Liver (tissue), 9 donors: Measurements from ENCODE around the gene PPP2R3B. TPM values are rescaled to one million over a fixed set of nuclear protein-coding genes. Genes with fewer than 3 reads are reported as not detected.

ENCODE experiments used
- DNase-seq: peaks from one replicate; pipeline ENCODE4 v3.0.0-alpha.2; 2017; ENCODE audit warnings: low spot score
- H3K27ac ChIP-seq, 2 donors: one replicate each; pipeline ENCODE4 v1.7.0; 2013; ENCODE audit warnings: inconsistent platforms in 2 of 2, low read length in 2 of 2, control low read depth in 1 of 2, low read depth in 1 of 2, mild to moderate bottlenecking in 1 of 2
- H3K27me3 ChIP-seq, 4 donors: one replicate each; pipeline versions ENCODE4 v1.6.1 to v1.7.0; 2013; ENCODE audit warnings: low read length in 3 of 4, inconsistent platforms in 1 of 4, mild to moderate bottlenecking in 1 of 4, moderate library complexity in 1 of 4; ENCODE audit not compliant: control insufficient read depth in 4 of 4, insufficient read depth in 4 of 4
- H3K36me3 ChIP-seq, 4 donors: one replicate each; pipeline versions ENCODE4 v1.6.1 to v1.7.0; 2013; ENCODE audit warnings: low read length in 3 of 4, mild to moderate bottlenecking in 3 of 4, low read depth in 1 of 4, moderate library complexity in 1 of 4; ENCODE audit not compliant: control insufficient read depth in 4 of 4, insufficient read depth in 3 of 4
- H3K4me1 ChIP-seq, 4 donors: one replicate each; pipeline versions ENCODE4 v1.6.1 to v1.7.0; 2013; ENCODE audit warnings: low read length in 3 of 4, mild to moderate bottlenecking in 3 of 4, moderate library complexity in 1 of 4; ENCODE audit not compliant: control insufficient read depth in 4 of 4, insufficient read depth in 4 of 4
- H3K4me3 ChIP-seq, 3 donors: one replicate each; pipeline versions ENCODE4 v1.6.1 to v1.7.0; 2013; ENCODE audit warnings: low read length in 3 of 3, control low read depth in 1 of 3, low read depth in 1 of 3, mild to moderate bottlenecking in 1 of 3
- H3K9ac ChIP-seq, 2 donors: one replicate each; pipeline ENCODE4 v1.7.0; 2013; ENCODE audit warnings: low read length in 2 of 2, mild to moderate bottlenecking in 2 of 2, moderate library complexity in 2 of 2, control low read depth in 1 of 2, low read depth in 1 of 2
- H3K9me3 ChIP-seq, 4 donors: one replicate each; pipeline versions ENCODE4 v1.6.1 to v1.7.0; 2013; ENCODE audit warnings: low read length in 3 of 4; ENCODE audit not compliant: control insufficient read depth in 4 of 4
- CTCF ChIP-seq: fragments of 150-350 bp; IDR thresholded peaks from 2 replicates; pipeline ENCODE4 v1.5.1; 2017; ENCODE audit warnings: improper control_type of control experiment, low read depth, low read length; ENCODE audit not compliant: missing input control
- EGR1 ChIP-seq, 2 donors: IDR thresholded peaks; 2 replicates each; pipeline ENCODE4 v1.6.1; 2016 to 2018; ENCODE audit warnings: antibody characterized with exemption in 2 of 2, low read depth in 2 of 2
- FOXA1 ChIP-seq: IDR thresholded peaks from 2 replicates; pipeline ENCODE4 v1.6.1; 2016; ENCODE audit warnings: antibody characterized with exemption
- FOXA2 ChIP-seq: IDR thresholded peaks from 2 replicates; pipeline ENCODE4 v1.6.1; 2016; ENCODE audit warnings: antibody characterized with exemption
- GABPA ChIP-seq, 2 donors: IDR thresholded peaks in 1 of 2; conservative IDR thresholded peaks in 1 of 2; 2 replicates each; pipeline ENCODE4 v1.6.1; 2016; ENCODE audit warnings: antibody characterized with exemption in 2 of 2, mild to moderate bottlenecking in 1 of 2, moderate library complexity in 1 of 2
- HNF4A ChIP-seq, 2 donors: conservative IDR thresholded peaks; 2 replicates each; pipeline ENCODE4 v1.6.1; 2016; ENCODE audit warnings: antibody characterized with exemption in 2 of 2, mild to moderate bottlenecking in 2 of 2
- HNF4G ChIP-seq: IDR thresholded peaks from 2 replicates; pipeline ENCODE4 v1.6.1; 2016; ENCODE audit warnings: antibody characterized with exemption
- JUND ChIP-seq, 2 donors: IDR thresholded peaks; 2 replicates each; pipeline ENCODE4 v1.6.1; 2016; ENCODE audit warnings: antibody characterized with exemption in 2 of 2
- MAX ChIP-seq: IDR thresholded peaks from 2 replicates; pipeline ENCODE4 v1.6.1; 2016; ENCODE audit warnings: antibody characterized with exemption
- NR2F2 ChIP-seq: IDR thresholded peaks from 2 replicates; pipeline ENCODE4 v1.6.1; 2016; ENCODE audit warnings: antibody characterized with exemption
- RAD21 ChIP-seq, 2 donors: IDR thresholded peaks; 2 replicates each; pipeline ENCODE4 v1.6.1; 2016; ENCODE audit warnings: antibody characterized with exemption in 2 of 2, mild to moderate bottlenecking in 2 of 2
- REST ChIP-seq: IDR thresholded peaks from 2 replicates; pipeline ENCODE4 v1.6.1; 2016; ENCODE audit warnings: antibody characterized with exemption, mild to moderate bottlenecking
- RXRA ChIP-seq, 2 donors: IDR thresholded peaks; 2 replicates each; pipeline ENCODE4 v1.6.1; 2017 to 2018; ENCODE audit warnings: antibody characterized with exemption in 2 of 2, mild to moderate bottlenecking in 1 of 2
- SP1 ChIP-seq: IDR thresholded peaks from 2 replicates; pipeline ENCODE4 v1.6.1; 2018; ENCODE audit warnings: antibody characterized with exemption, mild to moderate bottlenecking
- TAF1 ChIP-seq: conservative IDR thresholded peaks from 2 replicates; pipeline ENCODE4 v1.6.1; 2016; ENCODE audit warnings: antibody characterized with exemption, mild to moderate bottlenecking
- YY1 ChIP-seq: IDR thresholded peaks from 2 replicates; pipeline ENCODE4 v1.6.1; 2016; ENCODE audit warnings: antibody characterized with exemption, mild to moderate bottlenecking
- ZBTB33 ChIP-seq: IDR thresholded peaks from 2 replicates; pipeline ENCODE4 v1.6.1; 2016; ENCODE audit warnings: antibody characterized with exemption
- WGBS: extraction: QIAGEN DNeasy Blood & Tissue Kit; methylation state at CpG from one replicate; pipeline ENCODE4 v1.1.7; 2013; 5-methylcytosine and 5-hydroxymethylcytosine counted together
- polyA plus RNA-seq, 2 donors: library from polyadenylated mRNA; stranded (reverse) in 1 of 2; unstranded in 1 of 2; fragments of 200-250 nt in 1 of 2; fragments of >200 nt in 1 of 2; fragmentation: Nextera tagmentation in 1 of 2; extraction: Ambion mirVana in 1 of 2; gene quantifications; one replicate each; pipeline versions ENCODE4 v1.2.1 to v1.2.3, GENCODE V29; 2013 to 2015
- total RNA-seq, 2 donors: library from RNA; depleted of rRNA; stranded (reverse); fragments of >200 nt; gene quantifications; one replicate each; pipeline ENCODE4 v1.2.3, GENCODE V29; 2014
- donor health status: healthy.
- donor health status: healthy.
- donor health status: healthy.
- donor health status: healthy.
- donor health status: healthy.

PPP2R3B gene
- total and polyA plus RNA-seq, 4 donors: 1.2 to 8.2 (median 4.3) TPM

- no peaks in the 10 kb centered on the region for H3K4me1 ChIP-seq
- no peaks in the 10 kb centered on the region for H3K36me3 ChIP-seq
- no peak overlapping the region for H3K4me3 ChIP-seq
- no peaks in the 10 kb centered on the region for H3K9me3 ChIP-seq
- H3K9ac ChIP-seq: no peak overlapping the region
- WGBS: 65% methylated on average over 17 of the region's 17 CpGs
- H3K27me3 ChIP-seq: no peaks in the 10 kb centered on the region
- DNase-seq: no peak
- H3K27ac ChIP-seq: no peak overlapping the region
- TF ChIP-seq RXRA (IDR thresholded peaks at IDR 0.05) (no peak), REST (no peak), RAD21 (IDR thresholded peaks at IDR 0.05) (no peak), HNF4G (no peak), ZBTB33 (no peak), TAF1 (no peak), YY1 (no peak), HNF4A (conservative IDR thresholded peaks at IDR 0.05) (no peak), NR2F2 (no peak), MAX (no peak), SP1 (no peak)
These were observed 48.2 kb upstream of the PPP2R3B start for GRCh38 chrX:434946-435345.

- Histone ChIP-seq H3K4me1 (no peaks in the 10 kb centered on the region), H3K9ac (no peak overlapping the region), H3K4me3 (no peak overlapping the region), H3K27ac (no peak overlapping the region), H3K36me3 (no peaks in the 10 kb centered on the region), H3K9me3 (no peaks in the 10 kb centered on the region), H3K27me3 (no peaks in the 10 kb centered on the region)
- WGBS: 90% methylated on average over 26 of the region's 26 CpGs
- TF ChIP-seq YY1 (no peak), RXRA (IDR thresholded peaks at IDR 0.05) (no peak), NR2F2 (no peak), REST (no peak), ZBTB33 (no peak), FOXA2 (no peak), GABPA (IDR thresholded peaks at IDR 0.05 in 1 of 2, conservative IDR thresholded peaks at IDR 0.05 in 1 of 2) (no peak), HNF4G (no peak), RAD21 (IDR thresholded peaks at IDR 0.05) (no peak), JUND (IDR thresholded peaks at IDR 0.05) (no peak), FOXA1 (no peak), EGR1 (IDR thresholded peaks at IDR 0.05; ENCODE audit: low read depth in 2 of 2) (no peak), CTCF (no peak), MAX (no peak)
- DNase-seq: no peak
These were observed 47.1 kb upstream of the PPP2R3B start for GRCh38 chrX:433771-434170.
